Vagina (tissue), 2 donors: ENCODE results near the gene SLC39A11.

Experiments
- CTCF ChIP-seq, 3 experiments: fragments of 450-650 bp in 2 of 3; fragments of 200-600 bp in 1 of 3; sonication (generic) in 1 of 3; IDR thresholded peaks; one replicate each; pipeline ENCODE4 v1.5.1; 2017 to 2019; ENCODE audit warnings: antibody characterized with exemption in 3 of 3, mild to moderate bottlenecking in 2 of 3, moderate library complexity in 2 of 3
- POLR2A ChIP-seq, 2 donors: fragments of 450-650 bp; IDR thresholded peaks; one replicate each; pipeline ENCODE4 v1.6.1; 2017; ENCODE audit warnings: antibody characterized with exemption in 2 of 2, mild to moderate bottlenecking in 2 of 2, moderate library complexity in 2 of 2

DNA sequence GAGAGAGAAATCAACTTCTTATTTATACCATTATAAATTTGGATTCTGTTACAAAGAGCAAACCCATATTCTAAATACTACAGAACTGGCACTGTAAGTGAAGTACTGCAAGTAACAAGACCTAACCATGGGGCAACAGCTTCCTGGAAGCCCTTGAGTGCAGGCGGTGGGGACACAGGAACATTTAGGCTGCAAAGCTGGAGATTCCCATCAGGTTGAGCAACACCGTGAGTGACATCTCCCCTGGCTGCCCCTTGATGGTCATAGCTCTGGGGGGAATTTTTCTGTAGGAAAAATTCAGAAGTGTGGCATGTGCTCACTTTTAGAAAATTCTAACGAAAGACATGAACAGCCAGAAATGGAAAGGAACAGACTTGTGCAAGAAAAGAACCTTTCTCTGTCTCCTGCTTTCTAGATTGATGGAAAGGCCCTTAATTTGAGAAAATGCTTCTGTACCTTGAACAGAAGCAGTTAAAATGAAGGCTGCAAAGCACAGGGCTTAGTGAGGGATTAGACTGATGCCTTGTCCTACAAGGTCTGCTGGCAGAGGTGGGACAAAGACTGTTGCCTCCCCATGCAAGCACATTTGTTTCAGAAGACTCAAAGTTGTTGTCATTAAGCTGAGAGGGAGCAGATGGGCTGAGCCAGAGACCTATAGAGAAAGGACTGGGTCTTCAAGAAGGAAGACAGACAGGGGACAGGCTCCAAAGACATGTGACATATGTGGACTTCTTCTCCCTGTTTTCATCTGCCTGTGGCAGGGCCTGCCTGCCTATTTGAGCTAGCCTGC lies 380.8 kb downstream of the SLC39A11 start:
- no peak for TF ChIP-seq CTCF (IDR thresholded peaks at IDR 0.05)
- no peak for TF ChIP-seq POLR2A (IDR thresholded peaks at IDR 0.05)
